Endothelial cell of umbilical vein (primary cell): ENCODE measurements around the gene MED15. TPM values are rescaled to one million over a fixed set of nuclear protein-coding genes. Genes with fewer than 3 reads are reported as not detected.

Source experiments
- BruUV-seq: library from RNA; stranded (reverse); fragments of 400-500 nt; replicated peaks from 2 replicates; lab custom pipeline; 2021; lab: Mats Ljungman, UMichigan
- CTCF ChIA-PET: fragments of 300-600, 350-600 bp; sonication (Branson Sonifier 250); formaldehyde crosslinking; loops from one replicate; lab custom pipeline; 2021; ENCODE audit warnings: antibody characterized with exemption, inconsistent platforms; lab: Charles Lee
- POLR2A ChIA-PET: fragments of 300-600, 350-600 bp; sonication (Branson Sonifier 250); formaldehyde crosslinking; loops from one replicate; lab custom pipeline; 2021; ENCODE audit warnings: antibody characterized with exemption, inconsistent platforms; lab: Charles Lee
- DNase-seq: peaks from one replicate; pipeline ENCODE4 v3.0.0-alpha.2; 2011; ENCODE audit warnings: low read depth, low spot score
- FAIRE-seq: peaks from 2 replicates; lab custom pipeline; 2011; peaks lifted over from hg19 to GRCh38; lab: Jason Lieb, UNC
- H2AFZ ChIP-seq: 2 replicates; pipeline ENCODE4 v1.6.0; 2012; ENCODE audit warnings: low read depth, low read length, control low read depth, inconsistent platforms
- H3K27ac ChIP-seq: 2 replicates; pipeline ENCODE4 v1.5.1; 2011; ENCODE audit warnings: low read depth, mild to moderate bottlenecking, control low read depth, low read length, moderate library complexity; ENCODE audit not compliant: insufficient read depth
- H3K27me3 ChIP-seq, 2 experiments: 2 replicates each; pipeline versions ENCODE4 v1.6.0 to v1.6.1; 2011; ENCODE audit warnings: low read length in 2 of 2, mixed read lengths in 1 of 2; ENCODE audit not compliant: control insufficient read depth in 2 of 2, insufficient read depth in 2 of 2
- H3K36me3 ChIP-seq, 2 experiments: 2 replicates in 1 of 2; 3 replicates in 1 of 2; pipeline ENCODE4 v1.5.1; 2011; ENCODE audit warnings: low read length in 2 of 2, mild to moderate bottlenecking in 1 of 2, moderate library complexity in 1 of 2; ENCODE audit not compliant: control insufficient read depth in 2 of 2, insufficient read depth in 2 of 2; ENCODE audit errors: extremely low read depth in 1 of 2
- H3K4me1 ChIP-seq: 3 replicates; pipeline ENCODE4 v1.5.1; 2011; ENCODE audit warnings: mild to moderate bottlenecking, low read length; ENCODE audit not compliant: control insufficient read depth, insufficient read depth; ENCODE audit errors: extremely low read depth
- H3K4me2 ChIP-seq: 2 replicates; pipeline ENCODE4 v1.6.1; 2011; ENCODE audit warnings: low read length, control low read depth, mixed read lengths; ENCODE audit not compliant: insufficient read depth
- H3K4me3 ChIP-seq, 3 experiments: fragments of 200-600 bp in 1 of 3; sonication (generic), shearing (Covaris generic) in 1 of 3; replicated peaks in 1 of 3; 2 replicates each; pipeline ENCODE4 v1.5.1; 2011 to 2016; ENCODE audit warnings: control low read depth in 3 of 3, low read length in 3 of 3, mild to moderate bottlenecking in 2 of 3, inconsistent platforms in 1 of 3, low read depth in 1 of 3, moderate library complexity in 1 of 3; ENCODE audit not compliant: insufficient read depth in 1 of 3
- H3K79me2 ChIP-seq: 2 replicates; pipeline ENCODE4 v1.6.0; 2012; ENCODE audit warnings: low read length, inconsistent platforms; ENCODE audit not compliant: control insufficient read depth, insufficient read depth
- H3K9ac ChIP-seq: replicated peaks from 2 replicates; pipeline ENCODE3; 2011; ENCODE audit warnings: low read length, control low read depth; ENCODE audit not compliant: insufficient read depth; ENCODE audit errors: extremely low read depth
- H3K9me1 ChIP-seq: replicated peaks from 3 replicates; pipeline ENCODE4 v1.6.0; 2011; ENCODE audit warnings: mild to moderate bottlenecking, low read length; ENCODE audit not compliant: control insufficient read depth, insufficient read depth; ENCODE audit errors: extremely low read depth
- H3K9me3 ChIP-seq: replicated peaks from 2 replicates; pipeline ENCODE4 v1.5.1; 2012; ENCODE audit warnings: low read length, inconsistent platforms; ENCODE audit not compliant: control insufficient read depth, insufficient read depth
- H4K20me1 ChIP-seq: replicated peaks from 2 replicates; pipeline ENCODE3; 2011; ENCODE audit warnings: mild to moderate bottlenecking, low read length; ENCODE audit not compliant: control insufficient read depth, insufficient read depth; ENCODE audit errors: extremely low read depth
- EZH2 ChIP-seq: IDR thresholded peaks from 2 replicates; pipeline ENCODE4 v1.6.1; 2012; ENCODE audit warnings: borderline replicate concordance, low read depth, mild to moderate bottlenecking, moderate library complexity, low read length, inconsistent platforms; ENCODE audit not compliant: severe bottlenecking
- FOS ChIP-seq: IDR thresholded peaks from 2 replicates; pipeline ENCODE4 v1.6.1; 2011; ENCODE audit warnings: mild to moderate bottlenecking, low read length, moderate library complexity, borderline replicate concordance; ENCODE audit not compliant: insufficient read depth
- GATA2 ChIP-seq: IDR thresholded peaks from 2 replicates; pipeline ENCODE4 v1.7.0; 2011; ENCODE audit warnings: low read depth, mild to moderate bottlenecking, moderate library complexity, mixed read lengths, low read length; ENCODE audit not compliant: insufficient read length, insufficient read depth
- JUN ChIP-seq: IDR thresholded peaks from 2 replicates; pipeline ENCODE4 v1.6.1; 2011; ENCODE audit warnings: borderline replicate concordance, low read depth; ENCODE audit not compliant: insufficient read length, insufficient read depth
- MYC ChIP-seq: IDR thresholded peaks from one replicate; pipeline ENCODE4 v1.6.1; 2011; ENCODE audit warnings: mild to moderate bottlenecking, low read depth, low read length
- POLR2A ChIP-seq: IDR thresholded peaks from 2 replicates; pipeline ENCODE4 v1.6.1; 2012; ENCODE audit warnings: low read depth, mild to moderate bottlenecking, control low read depth, low read length
- POLR2AphosphoS5 ChIP-seq: IDR thresholded peaks from 2 replicates; pipeline ENCODE4 v1.6.1; 2012; ENCODE audit warnings: low read depth, mild to moderate bottlenecking, control low read depth, low read length, moderate library complexity; ENCODE audit not compliant: insufficient read depth
- dilution Hi-C: fragments of 300-500 bp; cut with MboI; formaldehyde crosslinking; loops from one replicate; pipeline ENCODE4 v1.15.0; 2019; ENCODE audit warnings: low sequenced_read_pairs; ENCODE audit not compliant: extremely low pct_ligation_motif_present
- intact Hi-C: fragments of 100-400 bp; cut with micrococcal nuclease; formaldehyde crosslinking; loops from one replicate; pipeline ENCODE4 v1.10.0; 2022
- polyA plus RNA-seq, 4 experiments: library from polyadenylated mRNA; depleted of rRNA in 3 of 4; stranded (reverse) in 3 of 4; unstranded in 1 of 4; fragments of >200 nt; gene quantifications; 2 replicates each; pipeline versions ENCODE4 v1.2.1 to v1.2.3, GENCODE V29; 2011 to 2012; ENCODE audit warnings: missing spikeins in 1 of 4
- total RNA-seq: library from RNA; stranded (reverse); gene quantifications from 2 replicates; pipeline ENCODE4 v1.2.3, GENCODE V29; 2021
- TF ChIP-seq, protein P1 (sequence below): IDR thresholded peaks from 2 replicates; pipeline ENCODE4 v1.6.1; 2011; ENCODE audit not compliant: insufficient read depth, insufficient read length
- TF ChIP-seq, protein P2 (sequence below), 2 donors: IDR thresholded peaks; 1 replicate in 1 of 2; 2 replicates in 1 of 2; pipeline ENCODE4 v1.5.1; 2011; ENCODE audit warnings: low read length in 2 of 2, mild to moderate bottlenecking in 2 of 2, moderate library complexity in 2 of 2, control low read depth in 1 of 2, inconsistent platforms in 1 of 2, low read depth in 1 of 2; ENCODE audit not compliant: insufficient read depth in 1 of 2; ENCODE audit errors: extremely low read depth in 1 of 2

MED15 gene
- total and polyA plus RNA-seq, 2 donors (not counting 3 experiments of a cell fraction or from before 2014, with no cell fraction given), result 68.1 to 138 TPM

GRCh38 chr22:20577045-20577444, 69.6 kb downstream of the MED15 start:
- H3K9ac ChIP-seq, result no peak overlapping the region
- DNase-seq (no peak), FAIRE-seq (no peak)
- ChIA-PET CTCF (interaction anchor here (1.1 to 2.2 kb wide), 2 partner anchors 9 to 13 kb away, joined by 5 to 10 read pairs; no protein-coding TSS in a partner anchor), POLR2A (interaction anchor here (0.6 kb wide), 1 partner anchor 18 kb away, joined by 3 read pairs; no protein-coding TSS in a partner anchor)
- H2AFZ ChIP-seq, result no peak overlapping the region
- BruUV-seq, result no TSS peak
- TF ChIP-seq EZH2 (no peak), FOS (no peak), GATA2 (no peak), MYC (no peak), JUN (no peak), POLR2A (no peak), POLR2AphosphoS5 (no peak)
- TF ChIP-seq, protein P1, sequence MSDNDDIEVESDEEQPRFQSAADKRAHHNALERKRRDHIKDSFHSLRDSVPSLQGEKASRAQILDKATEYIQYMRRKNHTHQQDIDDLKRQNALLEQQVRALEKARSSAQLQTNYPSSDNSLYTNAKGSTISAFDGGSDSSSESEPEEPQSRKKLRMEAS, result no peak
- TF ChIP-seq, protein P2, sequence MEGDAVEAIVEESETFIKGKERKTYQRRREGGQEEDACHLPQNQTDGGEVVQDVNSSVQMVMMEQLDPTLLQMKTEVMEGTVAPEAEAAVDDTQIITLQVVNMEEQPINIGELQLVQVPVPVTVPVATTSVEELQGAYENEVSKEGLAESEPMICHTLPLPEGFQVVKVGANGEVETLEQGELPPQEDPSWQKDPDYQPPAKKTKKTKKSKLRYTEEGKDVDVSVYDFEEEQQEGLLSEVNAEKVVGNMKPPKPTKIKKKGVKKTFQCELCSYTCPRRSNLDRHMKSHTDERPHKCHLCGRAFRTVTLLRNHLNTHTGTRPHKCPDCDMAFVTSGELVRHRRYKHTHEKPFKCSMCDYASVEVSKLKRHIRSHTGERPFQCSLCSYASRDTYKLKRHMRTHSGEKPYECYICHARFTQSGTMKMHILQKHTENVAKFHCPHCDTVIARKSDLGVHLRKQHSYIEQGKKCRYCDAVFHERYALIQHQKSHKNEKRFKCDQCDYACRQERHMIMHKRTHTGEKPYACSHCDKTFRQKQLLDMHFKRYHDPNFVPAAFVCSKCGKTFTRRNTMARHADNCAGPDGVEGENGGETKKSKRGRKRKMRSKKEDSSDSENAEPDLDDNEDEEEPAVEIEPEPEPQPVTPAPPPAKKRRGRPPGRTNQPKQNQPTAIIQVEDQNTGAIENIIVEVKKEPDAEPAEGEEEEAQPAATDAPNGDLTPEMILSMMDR (IDR thresholded peaks at IDR 0.05; ENCODE audit: extremely low read depth in 1 of 2, insufficient read depth in 1 of 2, low read depth in 1 of 2, low read length in 2 of 2), result no peak
- no peaks in the 10 kb centered on the region for H3K9me1 ChIP-seq
- intact Hi-C loops, result no loop called here
- no peak overlapping the region for H3K27ac ChIP-seq
- H3K4me3 ChIP-seq, result no peak overlapping the region
- peaks cover 31 to 65% of the 10 kb centered on the region in 2 experiments for H3K36me3 ChIP-seq
- no peaks in the 10 kb centered on the region for H3K27me3 ChIP-seq
- dilution Hi-C loops, result no loop called here
- no peaks in the 10 kb centered on the region for H4K20me1 ChIP-seq
- H3K9me3 ChIP-seq, result no peaks in the 10 kb centered on the region
- H3K79me2 ChIP-seq, result peaks cover 10% of the 10 kb centered on the region
- H3K4me2 ChIP-seq, result no peak overlapping the region
- H3K4me1 ChIP-seq, result no peaks in the 10 kb centered on the region
